Measurements from ENCODE around the gene MT1F.

DNA sequence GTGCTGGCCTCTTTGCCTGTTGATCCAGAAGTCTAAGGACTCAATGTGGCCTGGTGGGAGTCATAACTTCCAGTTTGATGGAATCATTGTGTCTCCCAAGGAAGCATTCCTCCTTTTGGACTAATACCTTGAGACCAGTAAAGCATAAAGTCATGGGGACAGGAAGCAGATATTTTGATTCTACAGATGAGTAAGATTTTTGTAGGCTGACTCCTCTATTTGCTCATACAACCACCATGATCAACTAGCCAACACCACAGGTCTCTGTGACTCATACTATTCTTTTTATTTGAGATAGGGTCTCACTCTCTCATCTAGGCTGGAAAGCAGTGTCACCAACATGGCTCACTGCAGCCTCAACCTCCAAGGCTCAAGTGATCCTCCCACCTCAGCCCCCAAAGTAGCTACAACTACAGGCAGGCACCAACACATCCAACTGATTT is 43.2 kb upstream of the MT1F start:
- TF ChIP-seq, protein P1, sequence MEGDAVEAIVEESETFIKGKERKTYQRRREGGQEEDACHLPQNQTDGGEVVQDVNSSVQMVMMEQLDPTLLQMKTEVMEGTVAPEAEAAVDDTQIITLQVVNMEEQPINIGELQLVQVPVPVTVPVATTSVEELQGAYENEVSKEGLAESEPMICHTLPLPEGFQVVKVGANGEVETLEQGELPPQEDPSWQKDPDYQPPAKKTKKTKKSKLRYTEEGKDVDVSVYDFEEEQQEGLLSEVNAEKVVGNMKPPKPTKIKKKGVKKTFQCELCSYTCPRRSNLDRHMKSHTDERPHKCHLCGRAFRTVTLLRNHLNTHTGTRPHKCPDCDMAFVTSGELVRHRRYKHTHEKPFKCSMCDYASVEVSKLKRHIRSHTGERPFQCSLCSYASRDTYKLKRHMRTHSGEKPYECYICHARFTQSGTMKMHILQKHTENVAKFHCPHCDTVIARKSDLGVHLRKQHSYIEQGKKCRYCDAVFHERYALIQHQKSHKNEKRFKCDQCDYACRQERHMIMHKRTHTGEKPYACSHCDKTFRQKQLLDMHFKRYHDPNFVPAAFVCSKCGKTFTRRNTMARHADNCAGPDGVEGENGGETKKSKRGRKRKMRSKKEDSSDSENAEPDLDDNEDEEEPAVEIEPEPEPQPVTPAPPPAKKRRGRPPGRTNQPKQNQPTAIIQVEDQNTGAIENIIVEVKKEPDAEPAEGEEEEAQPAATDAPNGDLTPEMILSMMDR (conservative IDR thresholded peaks at IDR 0.05 in 1 of 2, IDR thresholded peaks at IDR 0.05 in 1 of 2; ENCODE audit: low read depth in 1 of 2, low read length in 2 of 2) = no peak
- no peak for TF ChIP-seq EZH2 (IDR thresholded peaks at IDR 0.05; ENCODE audit: low read length, missing control alignments)

Measured in fibroblast of lung (primary cell).